Astrocyte (in vitro differentiated cells and primary cell): ENCODE results near the gene PAGE1. TPM values are rescaled to one million over a fixed set of nuclear protein-coding genes. Genes with fewer than 3 reads are reported as not detected.
"Not testable (repeated sequence)": the region's sequence is repeated elsewhere in the genome, so short reads cannot be mapped to it uniquely, and the experiment has no call there.

Experiments used
- DNase-seq: peaks from one replicate; pipeline ENCODE4 v3.0.0-alpha.2; 2010; ENCODE audit warnings: low read depth
- FAIRE-seq: peaks from 2 replicates; lab custom pipeline; 2011; peaks lifted over from hg19 to GRCh38; lab: Jason Lieb, UNC
- H2AFZ ChIP-seq: 2 replicates; pipeline ENCODE4 v1.6.0; 2012; ENCODE audit warnings: low read depth, low read length, inconsistent platforms
- H3K27ac ChIP-seq: 2 replicates; pipeline ENCODE4 v1.5.1; 2011; ENCODE audit warnings: low read depth, low read length, inconsistent platforms
- H3K27me3 ChIP-seq: 2 replicates; pipeline ENCODE4 v1.6.0; 2011; ENCODE audit warnings: low read length, inconsistent platforms; ENCODE audit not compliant: insufficient read depth
- H3K36me3 ChIP-seq: 2 replicates; pipeline ENCODE4 v1.5.1; 2011; ENCODE audit warnings: low read length, inconsistent platforms; ENCODE audit not compliant: insufficient read depth
- H3K4me1 ChIP-seq: 2 replicates; pipeline ENCODE4 v1.5.1; 2011; ENCODE audit warnings: low read length, inconsistent platforms; ENCODE audit not compliant: insufficient read depth
- H3K4me2 ChIP-seq: 2 replicates; pipeline ENCODE4 v1.6.0; 2012; ENCODE audit warnings: low read length, inconsistent platforms
- H3K4me3 ChIP-seq: 2 replicates; pipeline ENCODE4 v1.5.1; 2011; ENCODE audit warnings: low read depth, mild to moderate bottlenecking, low read length, inconsistent platforms; ENCODE audit not compliant: insufficient read depth
- H3K79me2 ChIP-seq: 2 replicates; pipeline ENCODE4 v1.6.0; 2012; ENCODE audit warnings: mild to moderate bottlenecking, low read length, inconsistent platforms; ENCODE audit not compliant: insufficient read depth
- H3K9ac ChIP-seq: 2 replicates; pipeline ENCODE4 v1.6.0; 2012; ENCODE audit warnings: mild to moderate bottlenecking, low read length, inconsistent platforms
- H3K9me3 ChIP-seq: 2 replicates; pipeline ENCODE4 v1.5.1; 2012; ENCODE audit warnings: low read depth, mild to moderate bottlenecking, low read length, inconsistent platforms; ENCODE audit not compliant: insufficient read depth
- H4K20me1 ChIP-seq: 2 replicates; pipeline ENCODE4 v1.6.0; 2012; ENCODE audit warnings: low read length, inconsistent platforms; ENCODE audit not compliant: insufficient read depth
- H3K27ac Mint-ChIP-seq: one replicate; pipeline ENCODE4 v1.8.0; 2021; ENCODE audit warnings: mild to moderate bottlenecking, mixed read lengths; ENCODE audit not compliant: unreplicated experiment
- H3K27me3 Mint-ChIP-seq: one replicate; pipeline ENCODE4 v1.8.0; 2021; ENCODE audit warnings: low read depth, mixed read lengths; ENCODE audit not compliant: unreplicated experiment
- H3K36me3 Mint-ChIP-seq: one replicate; pipeline ENCODE4 v1.8.0; 2021; ENCODE audit warnings: low read depth, mixed read lengths; ENCODE audit not compliant: unreplicated experiment
- H3K4me1 Mint-ChIP-seq: one replicate; pipeline ENCODE4 v1.8.0; 2021; ENCODE audit warnings: low read depth, mixed read lengths; ENCODE audit not compliant: unreplicated experiment
- H3K4me3 Mint-ChIP-seq: one replicate; pipeline ENCODE4 v1.8.0; 2021; ENCODE audit warnings: mild to moderate bottlenecking, moderate library complexity, mixed read lengths; ENCODE audit not compliant: unreplicated experiment
- H3K9me3 Mint-ChIP-seq: one replicate; pipeline ENCODE4 v1.8.0; 2021; ENCODE audit warnings: mild to moderate bottlenecking, mixed read lengths; ENCODE audit not compliant: unreplicated experiment
- CTCF ChIP-seq: IDR thresholded peaks from 2 replicates; pipeline ENCODE4 v1.5.1; 2011; ENCODE audit warnings: low read depth, mild to moderate bottlenecking, inconsistent platforms, low read length, moderate library complexity; ENCODE audit not compliant: insufficient read depth
- EZH2 ChIP-seq: IDR thresholded peaks from 2 replicates; pipeline ENCODE4 v1.6.1; 2012; ENCODE audit warnings: mild to moderate bottlenecking, low read length, inconsistent platforms; ENCODE audit not compliant: insufficient read depth
- total RNA-seq: library from RNA; stranded (reverse); gene quantifications from 2 replicates; pipeline ENCODE4 v1.2.1, GENCODE V29; 2021

The PAGE1 gene
- total RNA-seq, 1 donor from 2014 or later = not detected

- H3K4me1 Mint-ChIP-seq = no peaks in the 10 kb centered on the region
- no peak overlapping the region for H3K4me2 ChIP-seq
- H3K9me3 Mint-ChIP-seq = no peaks in the 10 kb centered on the region
These were observed 29.6 kb upstream of the PAGE1 start for GRCh38 chrX:49725401-49725800.

GRCh38 chrX:49720106-49720505 is 24.3 kb upstream of the PAGE1 start:
- not testable (repeated sequence) for H3K9ac ChIP-seq, H2AFZ ChIP-seq, H3K36me3 ChIP-seq, H3K79me2 ChIP-seq, H3K4me3 Mint-ChIP-seq, H3K27ac ChIP-seq, DNase-seq, H3K9me3 ChIP-seq, H3K4me2 ChIP-seq, H4K20me1 ChIP-seq, H3K27me3 ChIP-seq, H3K4me1 ChIP-seq, H3K9me3 Mint-ChIP-seq, H3K4me3 ChIP-seq, H3K27me3 Mint-ChIP-seq, H3K36me3 Mint-ChIP-seq, H3K4me1 Mint-ChIP-seq, H3K27ac Mint-ChIP-seq
- FAIRE-seq = peak; percentile 65

More at GRCh38 chrX:49725401-49725800, 29.6 kb upstream of the PAGE1 start:
- H4K20me1 ChIP-seq = no peaks in the 10 kb centered on the region
- peaks cover 3% of the 10 kb centered on the region for H3K27me3 Mint-ChIP-seq
- H3K4me1 ChIP-seq = no peaks in the 10 kb centered on the region
- TF ChIP-seq CTCF (no peak), EZH2 (no peak)
- H2AFZ ChIP-seq = no peak overlapping the region
- H3K9ac ChIP-seq = no peak overlapping the region
- H3K4me3 Mint-ChIP-seq = no peak overlapping the region
- H3K79me2 ChIP-seq = no peaks in the 10 kb centered on the region
- FAIRE-seq (no peak), DNase-seq (no peak)
- H3K27ac Mint-ChIP-seq = no peak overlapping the region
- H3K4me3 ChIP-seq = no peak overlapping the region
- H3K36me3 ChIP-seq = no peaks in the 10 kb centered on the region
- no peaks in the 10 kb centered on the region for H3K27me3 ChIP-seq
- H3K27ac ChIP-seq = no peak overlapping the region
- H3K9me3 ChIP-seq = no peaks in the 10 kb centered on the region
- H3K36me3 Mint-ChIP-seq = no peaks in the 10 kb centered on the region

- H3K4me3 ChIP-seq = no peak overlapping the region
- Mint-ChIP-seq H3K4me1 (no peaks in the 10 kb centered on the region), H3K36me3 (no peaks in the 10 kb centered on the region), H3K4me3 (no peak overlapping the region), H3K27me3 (peaks cover 4% of the 10 kb centered on the region), H3K27ac (no peak overlapping the region), H3K9me3 (no peaks in the 10 kb centered on the region)
- no peaks in the 10 kb centered on the region for H3K4me1 ChIP-seq
- no peak overlapping the region for H2AFZ ChIP-seq
- TF ChIP-seq CTCF (no peak), EZH2 (no peak)
- no peak overlapping the region for H3K9ac ChIP-seq
- no peaks in the 10 kb centered on the region for H4K20me1 ChIP-seq
- FAIRE-seq (no peak), DNase-seq (no peak)
- H3K36me3 ChIP-seq = no peaks in the 10 kb centered on the region
- no peaks in the 10 kb centered on the region for H3K27me3 ChIP-seq
- no peak overlapping the region for H3K4me2 ChIP-seq
- no peak overlapping the region for H3K27ac ChIP-seq
- no peaks in the 10 kb centered on the region for H3K79me2 ChIP-seq
- H3K9me3 ChIP-seq = no peaks in the 10 kb centered on the region
These were observed 16.8 kb upstream of the PAGE1 start for GRCh38 chrX:49712577-49712976.
